HG02763 (cell line): ENCODE measurements around the gene NEK8.
A peak's percentile ranks its signal among the peaks of the same experiment; 100 is the strongest.
"Not testable (repeated sequence)": the region's sequence is repeated elsewhere in the genome, so short reads cannot be mapped to it uniquely, and the experiment has no call there.

Experiments used
- ATAC-seq: cut with Tn5 transposase; IDR thresholded peaks from one replicate; pipeline ENCODE4 v1.9.1; 2021; ENCODE audit warnings: mild to moderate bottlenecking, moderate library complexity; ENCODE audit not compliant: unreplicated experiment

Gene NEK8

DNA sequence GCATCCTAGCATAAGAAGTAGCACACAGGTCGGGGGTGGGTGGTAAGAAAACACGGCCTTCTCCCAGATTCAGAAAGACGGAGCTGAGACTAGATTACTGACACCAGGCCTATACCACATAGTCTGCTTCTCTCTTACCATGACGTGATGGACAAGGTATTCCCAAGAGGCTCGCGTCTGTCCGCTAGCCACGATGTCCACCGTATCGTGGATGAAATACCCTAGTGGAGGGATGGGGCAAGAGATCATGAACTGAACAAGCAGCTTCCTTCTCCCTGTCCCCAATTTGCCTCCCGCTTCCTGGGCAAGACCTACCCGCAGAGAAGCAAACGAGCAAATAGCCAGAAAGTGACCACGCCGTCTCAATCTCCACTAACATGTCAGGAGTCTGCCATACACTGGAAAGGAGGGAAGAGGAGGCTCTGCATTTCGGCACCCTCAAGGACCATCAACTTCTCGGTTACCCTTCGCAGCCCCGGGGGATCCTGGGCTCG lies 3.4 kb upstream of the NEK8 start:
- ATAC-seq = no peak

- ATAC-seq = no peak
Measured at GRCh38 chr17:28725660-28726225, 2.8 kb upstream of the NEK8 start.

DNA sequence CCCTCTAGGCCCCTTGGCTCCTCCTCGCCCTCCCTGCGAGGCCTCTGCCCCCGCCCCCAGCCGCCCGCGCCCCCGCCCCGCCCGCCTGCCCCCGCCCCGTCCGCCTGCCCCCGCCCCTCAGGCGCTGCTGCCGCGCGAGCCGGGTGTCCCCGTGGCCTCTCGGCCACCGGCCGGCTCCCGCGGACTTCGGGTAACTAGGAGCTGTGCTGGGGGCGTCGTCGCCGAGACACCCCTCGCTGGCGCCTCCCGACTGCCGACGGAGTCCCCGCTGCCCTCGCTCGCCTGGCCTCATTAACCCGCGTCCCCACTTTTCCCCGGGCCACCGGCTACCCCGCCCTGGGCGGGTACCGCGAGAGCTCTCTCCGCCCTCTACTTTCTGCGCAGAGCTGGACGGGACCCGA lies 2.4 kb upstream of the NEK8 start, which contains the start of gene TLCD1:
Gene TLCD1 (minus strand): TSS at position 8 of the 401 bp plus-strand sequence. CDS start 136 bp downstream, outside the sequence.
- ATAC-seq = no peak

GRCh38 chr17:28726627-28727491 lies 1.7 kb upstream of the NEK8 start:
- peak; percentile 36 for ATAC-seq

- no peak for ATAC-seq
Measured at GRCh38 chr17:28729950-28730330, 1.4 kb downstream of the NEK8 start.

DNA sequence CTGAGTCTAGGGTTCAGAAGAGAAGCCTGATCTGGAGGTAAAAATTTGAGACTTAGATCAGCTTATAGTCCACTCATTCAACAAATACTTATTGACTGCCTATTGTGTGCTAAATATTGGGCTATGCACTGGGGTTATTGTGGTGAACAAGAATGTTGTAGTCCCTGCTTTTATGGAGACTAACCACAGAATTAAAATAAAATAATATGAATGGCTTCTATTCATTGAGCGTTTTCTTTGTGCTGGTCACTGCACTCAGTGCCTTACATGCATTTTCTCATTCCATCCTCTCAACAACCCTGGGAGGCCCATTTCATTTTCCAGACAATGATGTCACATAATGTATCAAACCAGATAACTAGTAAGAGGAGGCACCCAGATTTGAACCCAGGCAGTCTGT lies 4.8 kb downstream of the NEK8 start:
- no peak for ATAC-seq

- no peak for ATAC-seq
Measured at GRCh38 chr17:28734712-28735241, 6.2 kb downstream of the NEK8 start.

GRCh38 chr17:28735242-28735722 lies 6.7 kb downstream of the NEK8 start:
- no peak for ATAC-seq

DNA sequence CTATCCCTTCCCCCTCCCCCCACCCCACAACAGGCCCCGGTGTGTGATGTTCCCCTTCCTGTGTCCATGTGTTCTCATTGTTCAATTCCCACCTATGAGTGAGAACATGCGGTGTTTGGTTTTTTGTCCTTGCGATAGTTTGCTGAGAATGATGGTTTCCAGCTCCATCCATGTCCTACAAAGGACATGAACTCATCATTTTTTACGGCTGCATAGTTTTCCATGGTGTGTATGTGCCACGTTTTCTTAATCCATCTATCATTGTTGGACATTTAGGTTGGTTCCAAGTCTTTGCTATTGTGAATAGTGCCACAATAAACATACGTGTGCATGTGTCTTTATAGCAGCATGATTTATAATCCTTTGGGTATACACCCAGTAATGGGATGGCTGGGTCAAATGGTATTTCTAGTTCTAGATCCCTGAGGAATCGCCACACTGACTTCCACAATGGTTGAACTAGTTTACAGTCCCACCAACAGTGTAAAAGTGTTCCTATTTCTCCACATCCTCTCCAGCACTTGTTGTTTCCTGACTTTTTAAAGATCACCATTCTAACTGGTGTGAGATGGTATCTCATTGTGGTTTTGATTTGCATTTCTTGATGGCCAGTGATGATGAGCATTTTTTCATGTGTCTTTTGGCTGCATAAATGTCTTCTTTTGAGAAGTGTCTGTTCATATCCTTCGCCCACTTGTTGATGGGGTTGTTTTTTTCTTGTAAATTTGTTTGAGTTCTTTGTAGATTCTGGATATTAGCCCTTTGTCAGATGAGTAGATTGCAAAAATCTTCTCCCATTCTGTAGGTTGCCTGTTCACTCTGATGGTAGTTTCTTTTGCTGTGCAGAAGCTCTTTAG lies 7.6 kb downstream of the NEK8 start:
- not testable (repeated sequence) for ATAC-seq

- ATAC-seq = no peak
Measured at GRCh38 chr17:28737316-28737715, 8.7 kb downstream of the NEK8 start.

GRCh38 chr17:28737770-28738679 lies 9.4 kb downstream of the NEK8 start:
- ATAC-seq = peak; percentile 51

DNA sequence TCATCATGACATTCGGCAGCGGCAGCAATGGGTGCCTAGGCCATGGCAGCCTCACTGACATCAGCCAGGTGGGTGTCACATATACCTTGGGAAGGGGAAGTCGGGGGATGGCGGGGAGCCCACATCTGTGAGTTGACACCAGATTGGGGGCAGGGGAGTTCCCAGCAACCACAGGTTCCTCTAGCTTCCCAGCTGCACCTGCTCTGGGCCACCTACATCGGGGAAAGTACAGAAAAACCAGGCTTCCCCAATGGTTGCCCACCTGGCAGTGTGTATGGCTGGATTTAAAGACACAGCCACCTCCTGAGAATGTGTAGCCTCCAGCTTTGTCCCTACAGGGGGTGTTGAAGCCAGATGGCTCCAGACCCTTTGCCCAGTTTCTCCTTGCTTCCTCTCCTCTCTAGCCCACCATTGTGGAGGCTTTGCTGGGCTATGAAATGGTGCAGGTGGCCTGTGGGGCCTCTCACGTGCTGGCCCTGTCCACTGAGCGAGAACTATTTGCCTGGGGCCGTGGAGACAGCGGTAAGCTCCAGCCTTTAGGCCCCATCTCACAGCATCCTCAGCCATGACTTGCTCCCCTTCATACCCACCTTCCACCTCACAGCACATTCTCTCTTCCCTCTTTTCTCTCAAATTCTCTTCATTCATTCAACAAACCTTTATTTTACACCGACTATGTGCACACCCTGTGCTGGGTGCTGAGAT lies 10.2 kb downstream of the NEK8 start:
- no peak for ATAC-seq

GRCh38 chr17:28740406-28741357 lies 12.1 kb downstream of the NEK8 start:
- no peak for ATAC-seq

DNA sequence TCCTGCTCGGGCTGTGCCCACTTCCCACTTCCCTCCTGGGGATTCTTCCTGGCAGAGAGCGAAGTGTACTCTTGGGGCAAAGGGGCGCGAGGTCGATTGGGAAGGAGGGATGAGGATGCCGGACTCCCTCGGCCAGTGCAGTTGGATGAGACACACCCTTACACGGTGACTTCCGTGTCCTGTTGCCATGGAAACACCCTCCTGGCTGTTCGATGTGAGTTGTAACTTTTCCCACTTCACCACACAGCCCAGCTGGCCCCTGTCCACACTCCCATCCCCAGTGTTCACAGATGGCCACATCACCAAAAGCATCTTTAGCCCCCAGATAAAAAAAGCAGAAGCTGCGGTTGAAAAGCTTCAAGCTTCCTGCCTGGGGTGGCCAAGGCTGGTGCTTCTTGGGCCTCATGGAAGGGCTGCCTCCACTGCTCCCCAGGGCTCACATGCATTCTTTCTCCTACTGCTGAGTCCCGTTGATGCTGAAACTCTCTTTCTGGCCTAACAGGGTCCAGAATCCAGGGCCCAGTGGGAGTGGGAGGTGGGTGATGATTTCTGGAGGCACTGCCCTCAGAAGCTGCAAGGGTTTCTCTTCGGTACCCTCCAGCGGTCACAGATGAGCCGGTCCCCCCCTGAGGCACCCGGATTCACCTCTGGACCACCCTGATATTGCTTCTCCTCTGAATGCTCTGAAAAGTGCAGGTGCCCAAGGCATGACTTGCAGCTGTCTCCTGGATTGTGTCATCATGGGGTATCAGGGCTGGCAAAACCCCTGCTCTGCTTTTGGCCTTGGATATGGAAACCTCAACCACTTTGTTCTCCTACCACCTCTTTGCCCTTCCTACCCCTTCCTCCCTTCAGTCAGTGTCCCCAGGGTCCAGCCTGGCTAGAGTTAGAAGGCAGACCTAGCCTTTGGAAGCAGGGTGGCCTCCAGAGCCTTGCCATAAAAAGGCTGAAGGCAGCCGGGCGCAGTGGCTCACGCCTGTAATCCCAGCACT lies 13.1 kb downstream of the NEK8 start:
- no peak for ATAC-seq

DNA sequence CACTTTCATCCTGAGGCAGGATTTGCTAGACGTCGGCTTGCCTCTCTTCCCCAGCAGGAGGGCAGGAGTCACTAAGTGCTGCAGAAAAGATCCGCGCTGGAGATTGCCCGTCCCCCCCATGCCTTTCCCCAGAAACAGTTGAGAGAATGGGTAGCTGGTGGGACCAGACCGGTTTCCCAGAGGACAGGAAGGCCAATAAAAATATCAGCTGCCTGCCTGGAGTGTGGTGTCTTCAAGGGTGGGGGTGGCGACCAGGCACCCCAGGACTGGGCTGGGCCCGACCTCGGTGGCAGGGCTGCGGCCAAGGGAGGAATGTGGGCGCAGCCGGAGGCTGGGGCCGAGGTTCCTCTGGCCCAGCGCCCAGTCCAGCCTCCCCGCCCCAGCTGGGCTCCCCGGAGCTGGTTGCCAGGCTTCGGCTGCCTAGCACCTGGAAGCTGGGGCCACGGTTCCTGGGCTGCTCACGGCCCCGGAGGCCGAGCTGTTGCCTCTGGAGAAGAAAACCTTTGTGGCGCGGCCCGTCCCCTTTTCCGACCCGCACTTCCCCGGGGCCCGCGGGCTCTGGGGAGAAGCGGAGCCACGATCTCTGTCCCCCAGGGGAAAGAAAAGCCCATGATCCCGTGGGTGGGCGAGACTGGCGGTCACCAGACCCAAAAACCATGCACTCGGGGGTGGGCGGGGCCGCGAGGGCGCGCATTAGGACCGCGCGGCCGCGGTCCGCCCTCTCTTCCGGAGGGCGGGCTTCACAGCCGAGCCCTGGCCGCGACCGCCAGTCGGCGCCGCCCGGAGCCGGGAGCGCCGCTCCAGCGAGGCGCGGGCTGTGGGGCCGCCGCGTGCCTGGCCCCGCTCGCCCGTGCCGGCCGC lies 14.9 kb downstream of the NEK8 start, which contains the start of gene TRAF4:
Gene TRAF4 (plus strand): TSS at position 769 of the 861 bp plus-strand sequence. CDS start 102 bp downstream, outside the sequence.
- peak; percentile 73 for ATAC-seq
